ENCODE results near the gene GPR89A. TPM values are rescaled to one million over a fixed set of nuclear protein-coding genes. Genes with fewer than 3 reads are reported as not detected.

GPR89A gene
- total RNA-seq, 1 donor from 2014 or later, result 24.6 TPM

GRCh38 chr1:145692785-145693443 is 85.1 kb downstream of the GPR89A start:
- DNase-seq (ENCODE audit: low spot score), result no peak
- Mint-ChIP-seq H3K27me3 (ENCODE audit: unreplicated experiment) (no peaks in the 10 kb centered on the region), H3K4me3 (ENCODE audit: unreplicated experiment) (no peak overlapping the region), H3K9me3 (ENCODE audit: unreplicated experiment) (no peaks in the 10 kb centered on the region), H3K27ac (ENCODE audit: unreplicated experiment) (no peak overlapping the region), H3K36me3 (ENCODE audit: low read depth, unreplicated experiment) (peaks cover 4% of the 10 kb centered on the region), H3K4me1 (ENCODE audit: unreplicated experiment) (peaks cover 3% of the 10 kb centered on the region)
- no peak for TF ChIP-seq CTCF (IDR thresholded peaks at IDR 0.05; ENCODE audit: unreplicated experiment)

- no peak for TF ChIP-seq CTCF (IDR thresholded peaks at IDR 0.05; ENCODE audit: unreplicated experiment)
Observed at GRCh38 chr1:145695821-145696629, 88.2 kb downstream of the GPR89A start.

GRCh38 chr1:145696630-145696960 is 88.8 kb downstream of the GPR89A start:
- H3K27ac Mint-ChIP-seq (ENCODE audit: unreplicated experiment), result no peak overlapping the region
- H3K27me3 Mint-ChIP-seq (ENCODE audit: unreplicated experiment), result no peaks in the 10 kb centered on the region
- TF ChIP-seq CTCF (IDR thresholded peaks at IDR 0.05; ENCODE audit: unreplicated experiment), result no peak
- no peaks in the 10 kb centered on the region for H3K4me1 Mint-ChIP-seq (ENCODE audit: unreplicated experiment)
- H3K9me3 Mint-ChIP-seq (ENCODE audit: unreplicated experiment), result no peaks in the 10 kb centered on the region
- no peak overlapping the region for H3K4me3 Mint-ChIP-seq (ENCODE audit: unreplicated experiment)
- H3K36me3 Mint-ChIP-seq (ENCODE audit: low read depth, unreplicated experiment), result peaks cover 4% of the 10 kb centered on the region
- no peak for DNase-seq (ENCODE audit: low spot score)

More at GRCh38 chr1:145695821-145696629, 88.2 kb downstream of the GPR89A start:
- no peaks in the 10 kb centered on the region for H3K9me3 Mint-ChIP-seq (ENCODE audit: unreplicated experiment)
- DNase-seq (ENCODE audit: low spot score), result no peak
- H3K4me1 Mint-ChIP-seq (ENCODE audit: unreplicated experiment), result no peaks in the 10 kb centered on the region
- no peaks in the 10 kb centered on the region for H3K27me3 Mint-ChIP-seq (ENCODE audit: unreplicated experiment)
- H3K4me3 Mint-ChIP-seq (ENCODE audit: unreplicated experiment), result no peak overlapping the region
- no peak overlapping the region for H3K27ac Mint-ChIP-seq (ENCODE audit: unreplicated experiment)
- H3K36me3 Mint-ChIP-seq (ENCODE audit: low read depth, unreplicated experiment), result peaks cover 4% of the 10 kb centered on the region

- TF ChIP-seq CTCF (IDR thresholded peaks at IDR 0.05; ENCODE audit: unreplicated experiment), result no peak
- Mint-ChIP-seq H3K4me1 (ENCODE audit: unreplicated experiment) (no peaks in the 10 kb centered on the region), H3K9me3 (ENCODE audit: unreplicated experiment) (no peaks in the 10 kb centered on the region), H3K27me3 (ENCODE audit: unreplicated experiment) (no peaks in the 10 kb centered on the region), H3K36me3 (ENCODE audit: low read depth, unreplicated experiment) (no peaks in the 10 kb centered on the region), H3K4me3 (ENCODE audit: unreplicated experiment) (no peak overlapping the region), H3K27ac (ENCODE audit: unreplicated experiment) (no peak overlapping the region)
- no peak for DNase-seq (ENCODE audit: low spot score)
Observed at GRCh38 chr1:145701306-145701862, 93.6 kb downstream of the GPR89A start.

- Mint-ChIP-seq H3K9me3 (ENCODE audit: unreplicated experiment) (no peaks in the 10 kb centered on the region), H3K4me1 (ENCODE audit: unreplicated experiment) (no peaks in the 10 kb centered on the region), H3K36me3 (ENCODE audit: low read depth, unreplicated experiment) (no peaks in the 10 kb centered on the region), H3K27ac (ENCODE audit: unreplicated experiment) (no peak overlapping the region), H3K27me3 (ENCODE audit: unreplicated experiment) (no peaks in the 10 kb centered on the region), H3K4me3 (ENCODE audit: unreplicated experiment) (no peak overlapping the region)
- no peak for TF ChIP-seq CTCF (IDR thresholded peaks at IDR 0.05; ENCODE audit: unreplicated experiment)
- DNase-seq (ENCODE audit: low spot score), result no peak
Observed at GRCh38 chr1:145702052-145702451, 94.3 kb downstream of the GPR89A start.

Data from endothelial cell (in vitro differentiated cells).